IMR-90 (cell line): ENCODE data around the gene TBC1D24. TPM values are rescaled to one million over a fixed set of nuclear protein-coding genes. Genes with fewer than 3 reads are reported as not detected.

Experiments used
- ATAC-seq: fragments of 200-7000 bp; cut with Tn5 transposase; 2 replicates; pipeline ENCODE4 v1.9.1; 2020; ENCODE audit warnings: low read depth, mild to moderate bottlenecking, moderate library complexity
- BruUV-seq: library from RNA; stranded (reverse); fragments of 400-500 nt; replicated peaks from 2 replicates; lab custom pipeline; 2021; lab: Mats Ljungman, UMichigan
- CTCF ChIA-PET: fragments of 300-600 bp; formaldehyde crosslinking; extraction: SDS; loops from one replicate; lab custom pipeline; 2021; ENCODE audit warnings: antibody characterized with exemption; lab: Yijun Ruan, JAX
- POLR2A ChIA-PET: fragments of 300-600 bp; sonication (Branson Sonifier 250); formaldehyde crosslinking; loops from one replicate; lab custom pipeline; 2022; ENCODE audit warnings: antibody characterized with exemption; ENCODE audit not compliant: unreplicated experiment; lab: Charles Lee
- DNase-seq: peaks from one replicate; pipeline ENCODE4 v3.0.0; 2013
- H2AFZ ChIP-seq: replicated peaks from 2 replicates; pipeline ENCODE3; 2013; ENCODE audit warnings: low read length, mild to moderate bottlenecking; ENCODE audit not compliant: poor library complexity
- H2AK5ac ChIP-seq: 2 replicates; pipeline ENCODE4 v1.6.1; 2013; ENCODE audit warnings: low read depth, low read length, inconsistent platforms
- H2AK9ac ChIP-seq: replicated peaks from 2 replicates; pipeline ENCODE3; 2013; ENCODE audit warnings: mild to moderate bottlenecking, low read depth, low read length, moderate library complexity; ENCODE audit not compliant: poor library complexity
- H2BK120ac ChIP-seq: 2 replicates; pipeline ENCODE4 v1.6.1; 2013; ENCODE audit warnings: low read depth, low read length, inconsistent platforms
- H2BK15ac ChIP-seq: 3 replicates; pipeline ENCODE4 v1.6.1; 2013; ENCODE audit warnings: low read depth, low read length, inconsistent platforms
- H2BK20ac ChIP-seq: 2 replicates; pipeline ENCODE4 v1.6.1; 2013; ENCODE audit warnings: low read depth, mild to moderate bottlenecking, inconsistent platforms, low read length, moderate library complexity
- H2BK5ac ChIP-seq: 2 replicates; pipeline ENCODE4 v1.6.1; 2013; ENCODE audit warnings: mild to moderate bottlenecking, low read depth, low read length, inconsistent platforms; ENCODE audit not compliant: poor library complexity, severe bottlenecking
- H3K14ac ChIP-seq: replicated peaks from 2 replicates; pipeline ENCODE4 v1.6.1; 2013; ENCODE audit warnings: low read depth, low read length, inconsistent platforms
- H3K18ac ChIP-seq: 2 replicates; pipeline ENCODE4 v1.6.1; 2013; ENCODE audit warnings: low read depth, low read length, control low read depth
- H3K23ac ChIP-seq: 2 replicates; pipeline ENCODE4 v1.6.1; 2013; ENCODE audit warnings: low read depth, low read length, inconsistent platforms
- H3K27ac ChIP-seq: 2 replicates; pipeline ENCODE4 v1.5.1; 2013; ENCODE audit warnings: mild to moderate bottlenecking, control low read depth, low read length; ENCODE audit not compliant: insufficient read depth
- H3K27me3 ChIP-seq: 2 replicates; pipeline ENCODE4 v1.6.1; 2013; ENCODE audit warnings: low read length; ENCODE audit not compliant: control insufficient read depth, insufficient read depth
- H3K36me3 ChIP-seq: 2 replicates; pipeline ENCODE4 v1.6.1; 2013; ENCODE audit warnings: low read length, mixed read lengths; ENCODE audit not compliant: control insufficient read depth, insufficient read depth
- H3K4ac ChIP-seq: 2 replicates; pipeline ENCODE4 v1.6.1; 2013; ENCODE audit warnings: low read depth, low read length, inconsistent platforms
- H3K4me1 ChIP-seq: 2 replicates; pipeline ENCODE4 v1.6.1; 2013; ENCODE audit warnings: low read length, mixed read lengths; ENCODE audit not compliant: control insufficient read depth, insufficient read depth
- H3K4me2 ChIP-seq: 2 replicates; pipeline ENCODE4 v1.6.1; 2013; ENCODE audit warnings: low read depth, mild to moderate bottlenecking, control low read depth, low read length, moderate library complexity
- H3K4me3 ChIP-seq: 2 replicates; pipeline ENCODE4 v1.5.1; 2013; ENCODE audit warnings: low read depth, mild to moderate bottlenecking, control low read depth, low read length, moderate library complexity; ENCODE audit not compliant: insufficient read depth
- H3K56ac ChIP-seq: 2 replicates; pipeline ENCODE4 v1.6.1; 2013; ENCODE audit warnings: low read length, inconsistent platforms; ENCODE audit not compliant: insufficient read depth; ENCODE audit errors: extremely low read depth
- H3K79me1 ChIP-seq, 2 experiments: 2 replicates each; pipeline ENCODE4 v1.6.1; 2013; ENCODE audit warnings: low read length in 2 of 2, inconsistent platforms in 1 of 2, low read depth in 1 of 2
- H3K9ac ChIP-seq: 2 replicates; pipeline ENCODE4 v1.6.1; 2013; ENCODE audit warnings: low read depth, low read length, control low read depth
- H3K9me1 ChIP-seq: 2 replicates; pipeline ENCODE4 v1.6.1; 2013; ENCODE audit warnings: low read length, inconsistent platforms; ENCODE audit not compliant: insufficient read depth
- H3K9me3 ChIP-seq: 2 replicates; pipeline ENCODE4 v1.6.1; 2013; ENCODE audit warnings: low read length; ENCODE audit not compliant: control insufficient read depth, insufficient read depth
- H4K20me1 ChIP-seq: 2 replicates; pipeline ENCODE4 v1.6.1; 2013; ENCODE audit warnings: low read length, inconsistent platforms; ENCODE audit not compliant: insufficient read depth
- H4K5ac ChIP-seq: 2 replicates; pipeline ENCODE4 v1.6.1; 2013; ENCODE audit warnings: mild to moderate bottlenecking, low read depth, low read length, control low read depth
- H4K8ac ChIP-seq, 2 experiments: 2 replicates each; pipeline ENCODE4 v1.6.1; 2013; ENCODE audit warnings: low read depth in 2 of 2, low read length in 2 of 2, control low read depth in 1 of 2, inconsistent platforms in 1 of 2
- H4K91ac ChIP-seq: 2 replicates; pipeline ENCODE4 v1.6.1; 2013; ENCODE audit warnings: low read depth, low read length, inconsistent platforms; ENCODE audit not compliant: insufficient read depth
- BHLHE40 ChIP-seq: fragments of 150-350 bp; IDR thresholded peaks from 2 replicates; pipeline ENCODE4 v1.6.1; 2016; ENCODE audit warnings: mild to moderate bottlenecking, low read depth, low read length
- FOS ChIP-seq: fragments of 150-350 bp; IDR thresholded peaks from 2 replicates; pipeline ENCODE4 v1.6.1; 2016; ENCODE audit warnings: low read depth, low read length
- MXI1 ChIP-seq: IDR thresholded peaks from 2 replicates; pipeline ENCODE4 v1.6.1; 2012; ENCODE audit warnings: low read depth, mild to moderate bottlenecking, low read length, moderate library complexity, borderline replicate concordance
- RCOR1 ChIP-seq: IDR thresholded peaks from 2 replicates; pipeline ENCODE4 v1.6.1; 2012; ENCODE audit warnings: mild to moderate bottlenecking, low read length, improper control_type of control experiment; ENCODE audit not compliant: insufficient replicate concordance
- RFX5 ChIP-seq: IDR thresholded peaks from 2 replicates; pipeline ENCODE4 v1.8.0; 2012; ENCODE audit warnings: low read depth, mild to moderate bottlenecking, low read length, moderate library complexity
- WGBS, 2 experiments: methylation state at CpG; one replicate each; pipeline versions ENCODE4 v1.1.5 to v1.1.7; 2013; ENCODE audit warnings: missing lambda C conversion rate in 2 of 2; ENCODE audit not compliant: insufficient read length in 1 of 2; ENCODE audit errors: extremely low coverage in 2 of 2; 5-methylcytosine and 5-hydroxymethylcytosine counted together
- dilution Hi-C: fragments of 300-500 bp; cut with HindIII; formaldehyde crosslinking; loops from one replicate; pipeline ENCODE4 v1.14.3; 2018; ENCODE audit warnings: low sequenced_read_pairs; ENCODE audit not compliant: unreplicated experiment
- in situ Hi-C: fragments of 300-500 bp; cut with MboI; formaldehyde crosslinking; loops from 3 replicates; pipeline ENCODE4 v1.14.3; 2019; ENCODE audit warnings: low sequenced_read_pairs, inconsistent platforms, mixed read lengths
- intact Hi-C: fragments of 100-400 bp; cut with micrococcal nuclease; formaldehyde crosslinking; loops from 2 replicates; pipeline ENCODE4 v1.10.0; 2022
- polyA plus RNA-seq, 3 experiments: library from polyadenylated mRNA; depleted of rRNA; stranded (reverse); fragments of >200 nt; gene quantifications; 2 replicates each; pipeline ENCODE4 v1.2.3, GENCODE V29; 2012; ENCODE audit warnings: low replicate concordance in 1 of 3
- total RNA-seq: library from RNA; depleted of rRNA; stranded (reverse); fragments of >200 nt; gene quantifications from 2 replicates; pipeline ENCODE4 v1.2.3, GENCODE V29; 2012

The TBC1D24 gene
- total and polyA plus RNA-seq, 2 of the 4 experiments (the other 2 are of a cell fraction) = 7.5 to 13.4 TPM

DNA sequence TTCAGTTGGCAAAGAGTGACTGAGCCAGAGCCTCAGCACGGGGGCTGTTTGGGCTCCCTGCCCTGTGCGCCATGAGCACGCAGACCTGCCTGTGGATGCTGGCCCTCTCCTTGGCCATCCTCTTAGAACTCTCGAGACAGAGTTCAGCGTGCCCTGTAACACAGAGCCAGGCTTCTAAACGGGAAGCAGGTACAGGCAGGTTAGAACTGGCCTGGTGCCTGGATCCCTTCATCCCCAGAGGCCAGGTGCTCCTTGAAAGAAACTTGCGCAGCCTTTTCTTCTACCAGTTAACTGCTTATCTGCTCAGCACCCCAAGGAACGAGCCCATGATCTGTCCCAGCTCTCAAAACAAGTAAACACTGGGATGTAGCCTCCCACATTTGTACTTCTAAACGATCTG lies 38.8 kb upstream of the TBC1D24 start:
- BruUV-seq = no TSS peak
- H2AFZ ChIP-seq = no peak overlapping the region
- POLR2A ChIA-PET = no interaction called here
- ATAC-seq = no peak
- no peak overlapping the region for H3K4me2 ChIP-seq
- no peak overlapping the region for H2BK20ac ChIP-seq
- H3K14ac ChIP-seq = no peak overlapping the region
- no peak overlapping the region for H2AK9ac ChIP-seq
- no peak overlapping the region for H3K4ac ChIP-seq
- no peaks in the 10 kb centered on the region for H3K4me1 ChIP-seq
- no peak overlapping the region for H3K56ac ChIP-seq
- no peak overlapping the region for H2AK5ac ChIP-seq
- peaks cover 48 to 49% of the 10 kb centered on the region in 2 experiments for H3K79me1 ChIP-seq
- H4K5ac ChIP-seq = no peak overlapping the region
- no peak for TF ChIP-seq RFX5
- TF ChIP-seq RCOR1 = no peak
- no peak for TF ChIP-seq BHLHE40
- no peak for TF ChIP-seq FOS
- no peak for TF ChIP-seq MXI1
- CTCF ChIA-PET = no interaction called here
- no peak overlapping the region for H2BK120ac ChIP-seq
- no peak overlapping the region for H3K23ac ChIP-seq
- no peak overlapping the region for H2BK15ac ChIP-seq
- peaks cover 40% of the 10 kb centered on the region for H3K36me3 ChIP-seq
- dilution Hi-C loops = no loop called here
- H3K9ac ChIP-seq = no peak overlapping the region
- H3K18ac ChIP-seq = no peak overlapping the region
- WGBS, 2 experiments = 98% methylated on average over 6 of the region's 9 CpGs; no CpG with 5 or more reads in 1 of the 2 experiments
- no peaks in the 10 kb centered on the region; the same call in 1 of the 2 replicates for H3K9me1 ChIP-seq
- in situ Hi-C loops = no loop called here
- H4K20me1 ChIP-seq = 0 out of 2 replicates have a peak, but pooled peaks cover 3% of the 10 kb centered on the region
- H3K27me3 ChIP-seq = no peaks in the 10 kb centered on the region
- intact Hi-C loops = no loop called here
- H4K91ac ChIP-seq = no peak overlapping the region
- H2BK5ac ChIP-seq = no peak overlapping the region
- no peak overlapping the region for H4K8ac ChIP-seq
- no peak for DNase-seq
- H3K27ac ChIP-seq = no peak overlapping the region
- no peak overlapping the region for H3K4me3 ChIP-seq
- no peaks in the 10 kb centered on the region for H3K9me3 ChIP-seq
